NCI-H2227 (cell line): ENCODE results near the gene HNRNPUL1.
A peak's percentile ranks its signal among the peaks of the same experiment; 100 is the strongest.

Experiments
- DNase-seq: peaks from one replicate; lab custom pipeline; 2025; ENCODE audit not compliant: unreplicated experiment; lab: John Stamatoyannopoulos, UW

Gene HNRNPUL1

GRCh38 chr19:41307090-41307875, 43.1 kb downstream of the HNRNPUL1 start:
- DNase-seq: no peak

- no peak for DNase-seq
These were observed 43.8 kb downstream of the HNRNPUL1 start for GRCh38 chr19:41307954-41308449.

- peak; percentile 99 for DNase-seq
These were observed 44.4 kb downstream of the HNRNPUL1 start for GRCh38 chr19:41308450-41309179.

- no peak for DNase-seq
These were observed 45.2 kb downstream of the HNRNPUL1 start for GRCh38 chr19:41309180-41310032.

- DNase-seq: peak; percentile 98
These were observed 46.1 kb downstream of the HNRNPUL1 start, which contains the start of gene CCDC97 for GRCh38 chr19:41310033-41310831. Gene CCDC97, plus strand, starts transcription at chr19:41310172. Its CDS starts 139 bp downstream, at chr19:41310311.

- no peak for DNase-seq
These were observed 46.9 kb downstream of the HNRNPUL1 start for GRCh38 chr19:41311072-41311471.

GRCh38 chr19:41311613-41312012, 47.4 kb downstream of the HNRNPUL1 start:
- no peak for DNase-seq

GRCh38 chr19:41316306-41316920, 52.2 kb downstream of the HNRNPUL1 start:
- DNase-seq: no peak

- no peak for DNase-seq
These were observed 54.7 kb downstream of the HNRNPUL1 start for GRCh38 chr19:41318696-41319499.

- no peak for DNase-seq
These were observed 55.5 kb downstream of the HNRNPUL1 start for GRCh38 chr19:41319500-41320184.

- DNase-seq: no peak
These were observed 56.0 kb downstream of the HNRNPUL1 start for GRCh38 chr19:41320185-41320518.

GRCh38 chr19:41320568-41320967, 56.4 kb downstream of the HNRNPUL1 start:
- DNase-seq: no peak

GRCh38 chr19:41321204-41321599, 57.0 kb downstream of the HNRNPUL1 start:
- no peak for DNase-seq

- peak; percentile 85 for DNase-seq
These were observed 57.6 kb downstream of the HNRNPUL1 start for GRCh38 chr19:41321600-41322270.

- DNase-seq: no peak
These were observed 58.3 kb downstream of the HNRNPUL1 start for GRCh38 chr19:41322451-41322850.

- DNase-seq: no peak
These were observed 58.9 kb downstream of the HNRNPUL1 start for GRCh38 chr19:41323023-41323422.

- no peak for DNase-seq
These were observed 59.4 kb downstream of the HNRNPUL1 start for GRCh38 chr19:41323430-41324125.
